ENCODE data around the gene REV1. TPM values are rescaled to one million over a fixed set of nuclear protein-coding genes. Genes with fewer than 3 reads are reported as not detected.
"Not testable (repeated sequence)": the region's sequence is repeated elsewhere in the genome, so short reads cannot be mapped to it uniquely, and the experiment has no call there.

The REV1 gene
- total RNA-seq, 1 experiment from 2014 or later, result 34.3 TPM

DNA sequence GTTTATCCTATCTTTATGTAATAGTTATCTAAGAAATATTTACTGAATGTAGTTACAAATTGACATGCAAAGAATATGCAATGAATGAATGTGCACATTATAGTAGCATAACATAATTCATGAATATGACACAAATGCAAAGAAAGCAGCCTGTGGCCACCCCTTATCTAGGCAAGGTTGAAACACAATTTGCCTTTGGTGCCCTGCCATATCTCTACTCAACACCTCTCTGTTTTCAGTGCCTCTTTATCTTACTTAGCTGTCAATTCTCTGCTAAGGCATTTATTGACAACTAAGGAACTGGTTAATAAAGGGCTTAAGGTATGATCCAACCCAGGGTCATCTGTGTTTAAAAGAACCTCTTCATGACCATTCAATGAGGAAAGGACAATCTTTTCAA is 18.9 kb downstream of the REV1 start:
- Histone ChIP-seq H3K9ac (ENCODE audit: low read length) (no peak overlapping the region), H3K27ac (ENCODE audit: low read depth, low read length) (no peak overlapping the region), H3K79me2 (ENCODE audit: insufficient read depth, low read length) (peaks cover 95% of the 10 kb centered on the region), H3K9me3 (ENCODE audit: control insufficient read depth in 1 of 2, insufficient read depth in 1 of 2, low read depth in 1 of 2, low read length in 2 of 2) (peaks cover 0 to 6% of the 10 kb centered on the region in 2 experiments; a peak in 1 of 4 replicates), H3K4me2 (ENCODE audit: low read length) (no peak overlapping the region), H3K9me2 (ENCODE audit: insufficient read depth) (no peaks in the 10 kb centered on the region), H3K4me1 (ENCODE audit: control insufficient read depth in 1 of 2, insufficient read depth in 2 of 2, low read length in 2 of 2) (no peaks in the 10 kb centered on the region; a peak in 1 of 4 replicates), H4K20me1 (ENCODE audit: insufficient read depth) (no peaks in the 10 kb centered on the region), H3K27me3 (ENCODE audit: insufficient read depth, low read length) (no peaks in the 10 kb centered on the region), H3K4me3 (replicated peaks in 1 of 2; ENCODE audit: low read depth in 1 of 2, low read length in 2 of 2) (no peak overlapping the region), H2AFZ (ENCODE audit: low read depth, low read length, poor library complexity, severe bottlenecking) (no peak overlapping the region), H3K36me3 (ENCODE audit: control insufficient read depth in 1 of 2, insufficient read depth in 2 of 2, low read length in 2 of 2) (no peaks in the 10 kb centered on the region)
- ATAC-seq (no peak), DNase-seq (ENCODE audit: low read depth, low spot score) (no peak)
- BruUV-seq (replicated peaks), result no TSS peak
- RAD21 ChIA-PET (ENCODE audit: low non-redundant PET in 1 of 2, low total read pairs in 2 of 2, uncharacterized antibody in 2 of 2, unreplicated experiment in 2 of 2), result no interaction called here
- CTCF ChIA-PET, result no interaction called here
- POLR2A ChIA-PET, result no interaction called here
- TF ChIP-seq, protein P1, sequence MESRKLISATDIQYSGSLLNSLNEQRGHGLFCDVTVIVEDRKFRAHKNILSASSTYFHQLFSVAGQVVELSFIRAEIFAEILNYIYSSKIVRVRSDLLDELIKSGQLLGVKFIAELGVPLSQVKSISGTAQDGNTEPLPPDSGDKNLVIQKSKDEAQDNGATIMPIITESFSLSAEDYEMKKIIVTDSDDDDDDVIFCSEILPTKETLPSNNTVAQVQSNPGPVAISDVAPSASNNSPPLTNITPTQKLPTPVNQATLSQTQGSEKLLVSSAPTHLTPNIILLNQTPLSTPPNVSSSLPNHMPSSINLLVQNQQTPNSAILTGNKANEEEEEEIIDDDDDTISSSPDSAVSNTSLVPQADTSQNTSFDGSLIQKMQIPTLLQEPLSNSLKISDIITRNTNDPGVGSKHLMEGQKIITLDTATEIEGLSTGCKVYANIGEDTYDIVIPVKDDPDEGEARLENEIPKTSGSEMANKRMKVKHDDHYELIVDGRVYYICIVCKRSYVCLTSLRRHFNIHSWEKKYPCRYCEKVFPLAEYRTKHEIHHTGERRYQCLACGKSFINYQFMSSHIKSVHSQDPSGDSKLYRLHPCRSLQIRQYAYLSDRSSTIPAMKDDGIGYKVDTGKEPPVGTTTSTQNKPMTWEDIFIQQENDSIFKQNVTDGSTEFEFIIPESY (IDR thresholded peaks at IDR 0.05; ENCODE audit: extremely low read depth, insufficient replicate concordance, low read length), result no peak
- TF ChIP-seq ELF1 (IDR thresholded peaks at IDR 0.05; ENCODE audit: borderline replicate concordance, low read depth), result no peak
- TF ChIP-seq, protein P2, sequence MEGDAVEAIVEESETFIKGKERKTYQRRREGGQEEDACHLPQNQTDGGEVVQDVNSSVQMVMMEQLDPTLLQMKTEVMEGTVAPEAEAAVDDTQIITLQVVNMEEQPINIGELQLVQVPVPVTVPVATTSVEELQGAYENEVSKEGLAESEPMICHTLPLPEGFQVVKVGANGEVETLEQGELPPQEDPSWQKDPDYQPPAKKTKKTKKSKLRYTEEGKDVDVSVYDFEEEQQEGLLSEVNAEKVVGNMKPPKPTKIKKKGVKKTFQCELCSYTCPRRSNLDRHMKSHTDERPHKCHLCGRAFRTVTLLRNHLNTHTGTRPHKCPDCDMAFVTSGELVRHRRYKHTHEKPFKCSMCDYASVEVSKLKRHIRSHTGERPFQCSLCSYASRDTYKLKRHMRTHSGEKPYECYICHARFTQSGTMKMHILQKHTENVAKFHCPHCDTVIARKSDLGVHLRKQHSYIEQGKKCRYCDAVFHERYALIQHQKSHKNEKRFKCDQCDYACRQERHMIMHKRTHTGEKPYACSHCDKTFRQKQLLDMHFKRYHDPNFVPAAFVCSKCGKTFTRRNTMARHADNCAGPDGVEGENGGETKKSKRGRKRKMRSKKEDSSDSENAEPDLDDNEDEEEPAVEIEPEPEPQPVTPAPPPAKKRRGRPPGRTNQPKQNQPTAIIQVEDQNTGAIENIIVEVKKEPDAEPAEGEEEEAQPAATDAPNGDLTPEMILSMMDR (IDR thresholded peaks at IDR 0.05 in 2 of 3, conservative IDR thresholded peaks at IDR 0.05 in 1 of 3; ENCODE audit: borderline replicate concordance in 1 of 3, insufficient read depth in 1 of 3, low read depth in 2 of 3, low read length in 2 of 3), result no peak
- no peak for TF ChIP-seq CBX3 (IDR thresholded peaks at IDR 0.05; ENCODE audit: low read depth)
- no peak for TF ChIP-seq SP1 (IDR thresholded peaks at IDR 0.05; ENCODE audit: low read depth)
- no peak for TF ChIP-seq TCF7L2 (IDR thresholded peaks at IDR 0.05; ENCODE audit: borderline replicate concordance, extremely low read depth, insufficient read depth, insufficient read length)
- TF ChIP-seq, protein P3, sequence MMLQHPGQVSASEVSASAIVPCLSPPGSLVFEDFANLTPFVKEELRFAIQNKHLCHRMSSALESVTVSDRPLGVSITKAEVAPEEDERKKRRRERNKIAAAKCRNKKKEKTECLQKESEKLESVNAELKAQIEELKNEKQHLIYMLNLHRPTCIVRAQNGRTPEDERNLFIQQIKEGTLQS (IDR thresholded peaks at IDR 0.05), result no peak
- no peak for TF ChIP-seq RAD21 (IDR thresholded peaks at IDR 0.05; ENCODE audit: low read depth)
- TF ChIP-seq ZFX (IDR thresholded peaks at IDR 0.05), result no peak
- TF ChIP-seq ZNF274 (IDR thresholded peaks at IDR 0.05; ENCODE audit: low read depth, low read length), result no peak
- TF ChIP-seq, protein P4, sequence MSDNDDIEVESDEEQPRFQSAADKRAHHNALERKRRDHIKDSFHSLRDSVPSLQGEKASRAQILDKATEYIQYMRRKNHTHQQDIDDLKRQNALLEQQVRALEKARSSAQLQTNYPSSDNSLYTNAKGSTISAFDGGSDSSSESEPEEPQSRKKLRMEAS (IDR thresholded peaks at IDR 0.05), result no peak
- TF ChIP-seq EGR1 (IDR thresholded peaks at IDR 0.05; ENCODE audit: low read depth), result no peak
- intact Hi-C loops (cut with micrococcal nuclease), result no loop called here

DNA sequence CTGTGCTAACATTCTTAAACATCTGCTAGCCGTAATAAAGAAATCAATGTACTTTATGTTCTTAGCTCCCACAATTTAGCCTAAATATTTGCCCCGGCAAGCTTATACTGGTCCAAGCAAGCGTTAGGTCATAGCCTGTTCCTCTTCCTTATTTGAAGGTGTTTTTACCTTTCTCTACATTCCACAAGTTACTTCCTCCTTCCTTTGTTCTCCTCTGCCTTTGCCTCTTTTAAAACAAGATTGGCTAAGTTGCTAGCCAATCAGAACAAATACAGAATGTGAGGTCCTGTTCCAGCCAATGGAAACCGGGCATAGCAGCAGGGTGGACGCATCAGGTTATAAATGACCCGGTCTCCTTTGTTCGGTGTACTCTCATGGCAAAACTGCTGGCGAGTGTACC is 19.4 kb downstream of the REV1 start:
- H3K4me2 ChIP-seq (ENCODE audit: low read length); H3K36me3 ChIP-seq (ENCODE audit: control insufficient read depth in 1 of 2, insufficient read depth in 2 of 2, low read length in 2 of 2); intact Hi-C loops (cut with micrococcal nuclease); DNase-seq (ENCODE audit: low read depth, low spot score); H3K27me3 ChIP-seq (ENCODE audit: insufficient read depth, low read length); CTCF ChIA-PET; POLR2A ChIA-PET; H3K4me3 ChIP-seq (replicated peaks in 1 of 2; ENCODE audit: low read depth in 1 of 2, low read length in 2 of 2); H3K9me3 ChIP-seq (ENCODE audit: control insufficient read depth in 1 of 2, insufficient read depth in 1 of 2, low read depth in 1 of 2, low read length in 2 of 2); ATAC-seq; H3K27ac ChIP-seq (ENCODE audit: low read depth, low read length); H3K9me2 ChIP-seq (ENCODE audit: insufficient read depth); H3K9ac ChIP-seq (ENCODE audit: low read length); H2AFZ ChIP-seq (ENCODE audit: low read depth, low read length, poor library complexity, severe bottlenecking); BruUV-seq (replicated peaks); H4K20me1 ChIP-seq (ENCODE audit: insufficient read depth); H3K4me1 ChIP-seq (ENCODE audit: control insufficient read depth in 1 of 2, insufficient read depth in 2 of 2, low read length in 2 of 2); RAD21 ChIA-PET (ENCODE audit: low non-redundant PET in 1 of 2, low total read pairs in 2 of 2, uncharacterized antibody in 2 of 2, unreplicated experiment in 2 of 2): not testable (repeated sequence)
- H3K79me2 ChIP-seq (ENCODE audit: insufficient read depth, low read length), result peaks cover 94% of the 10 kb centered on the region
